Erythroblast (primary cell): ENCODE data around the gene AMMECR1.

Experiments used
- GATA1 ChIP-seq: IDR thresholded peaks from 2 replicates; pipeline ENCODE4 v1.6.1; 2011; ENCODE audit warnings: low read depth, mild to moderate bottlenecking, control low read depth, low read length, moderate library complexity
- POLR2A ChIP-seq: IDR thresholded peaks from 2 replicates; pipeline ENCODE4 v1.6.1; 2011; ENCODE audit warnings: mild to moderate bottlenecking, low read length

DNA sequence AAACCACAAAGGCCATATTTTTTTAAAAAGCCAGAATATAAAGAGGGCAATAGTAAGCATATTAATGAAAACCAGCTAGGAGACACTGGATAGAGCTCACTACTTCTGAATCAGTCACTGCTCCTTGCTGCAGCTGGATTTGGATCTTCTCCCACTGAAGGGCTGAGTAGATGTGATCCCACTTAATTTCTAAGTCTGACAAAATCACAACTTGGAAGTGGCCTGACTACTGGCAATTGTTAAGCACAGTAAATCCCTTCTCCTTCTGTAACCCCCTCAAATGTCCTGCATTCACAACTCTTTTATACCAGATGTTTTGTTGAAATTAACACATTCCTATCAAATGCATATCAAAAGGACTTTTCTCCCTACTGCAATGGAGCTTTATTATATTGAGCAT, 72.9 kb downstream of the AMMECR1 start:
- TF ChIP-seq POLR2A (no peak), GATA1 (no peak)
